ENCODE measurements around the gene TNNI3K. TPM values are rescaled to one million over a fixed set of nuclear protein-coding genes. Genes with fewer than 3 reads are reported as not detected.

TNNI3K gene
- total RNA-seq, 2 donors from 2014 or later, result 0.59 to 0.96 TPM

- TF ChIP-seq CTCF (IDR thresholded peaks at IDR 0.05), result no peak
- no peaks in the 10 kb centered on the region for H3K27me3 ChIP-seq
- no peak overlapping the region for H3K4me3 ChIP-seq
- H3K27ac ChIP-seq, result no peak overlapping the region
- DNase-seq, result no peak
- no peaks in the 10 kb centered on the region for H3K36me3 ChIP-seq
- no peaks in the 10 kb centered on the region for H3K9me3 ChIP-seq
- no peaks in the 10 kb centered on the region for H3K4me1 ChIP-seq
- intact Hi-C loops (cut with DNase I), result no loop called here
- H3K9ac ChIP-seq (ENCODE audit: low read depth in 2 of 2, low read length in 2 of 2), result no peak overlapping the region
Measured at GRCh38 chr1:74316302-74316701, 81.1 kb downstream of the TNNI3K start.

GRCh38 chr1:74317663-74318062, 82.5 kb downstream of the TNNI3K start:
- Histone ChIP-seq H3K27ac (no peak overlapping the region), H3K4me1 (no peaks in the 10 kb centered on the region), H3K27me3 (no peaks in the 10 kb centered on the region), H3K9me3 (no peaks in the 10 kb centered on the region), H3K36me3 (no peaks in the 10 kb centered on the region), H3K9ac (ENCODE audit: low read depth in 2 of 2, low read length in 2 of 2) (no peak overlapping the region), H3K4me3 (no peak overlapping the region)
- no peak for DNase-seq
- intact Hi-C loops (cut with DNase I), result no loop called here
- TF ChIP-seq CTCF (IDR thresholded peaks at IDR 0.05), result no peak

GRCh38 chr1:74323937-74324473, 88.8 kb downstream of the TNNI3K start:
- intact Hi-C loops (cut with DNase I), result no loop called here
- Histone ChIP-seq H3K9me3 (no peaks in the 10 kb centered on the region), H3K4me3 (no peak overlapping the region), H3K9ac (ENCODE audit: low read depth in 2 of 2, low read length in 2 of 2) (no peak overlapping the region), H3K27me3 (no peaks in the 10 kb centered on the region), H3K4me1 (no peaks in the 10 kb centered on the region), H3K27ac (no peak overlapping the region), H3K36me3 (no peaks in the 10 kb centered on the region)
- TF ChIP-seq CTCF (IDR thresholded peaks at IDR 0.05), result no peak
- DNase-seq, result no peak

GRCh38 chr1:74324684-74325448, 89.7 kb downstream of the TNNI3K start:
- Histone ChIP-seq H3K9ac (ENCODE audit: low read depth in 2 of 2, low read length in 2 of 2) (no peak overlapping the region), H3K27ac (no peak overlapping the region), H3K4me3 (no peak overlapping the region), H3K9me3 (no peaks in the 10 kb centered on the region), H3K36me3 (no peaks in the 10 kb centered on the region), H3K4me1 (no peaks in the 10 kb centered on the region), H3K27me3 (no peaks in the 10 kb centered on the region)
- DNase-seq, result no peak
- intact Hi-C loops (cut with DNase I), result no loop called here
- TF ChIP-seq CTCF (IDR thresholded peaks at IDR 0.05), result no peak

GRCh38 chr1:74328851-74329250, 93.7 kb downstream of the TNNI3K start:
- no peak for TF ChIP-seq CTCF (IDR thresholded peaks at IDR 0.05)
- H3K36me3 ChIP-seq, result no peaks in the 10 kb centered on the region
- no peak overlapping the region for H3K27ac ChIP-seq
- no peaks in the 10 kb centered on the region for H3K9me3 ChIP-seq
- intact Hi-C loops (cut with DNase I), result no loop called here
- H3K4me1 ChIP-seq, result no peaks in the 10 kb centered on the region
- H3K9ac ChIP-seq (ENCODE audit: low read depth in 2 of 2, low read length in 2 of 2), result no peak overlapping the region
- no peaks in the 10 kb centered on the region for H3K27me3 ChIP-seq
- DNase-seq, result no peak
- H3K4me3 ChIP-seq, result no peak overlapping the region

Data from colonic mucosa (tissue), 4 donors.